Nephron progenitor cell (in vitro differentiated cells): ENCODE data around the gene PVALB.

Experiments used
- DNase-seq: peaks from one replicate; pipeline ENCODE4 v3.0.0; 2021
- H3K27ac Mint-ChIP-seq: 2 replicates; pipeline ENCODE4 v1.8.0; 2021; ENCODE audit warnings: mild to moderate bottlenecking, moderate library complexity, mixed read lengths
- H3K27me3 Mint-ChIP-seq: 2 replicates; pipeline ENCODE4 v1.8.0; 2021; ENCODE audit warnings: mild to moderate bottlenecking, low read depth, mixed read lengths; ENCODE audit not compliant: poor library complexity
- H3K36me3 Mint-ChIP-seq: 2 replicates; pipeline ENCODE4 v1.8.0; 2021; ENCODE audit warnings: low read depth, mixed read lengths
- H3K4me1 Mint-ChIP-seq: 2 replicates; pipeline ENCODE4 v1.8.0; 2021; ENCODE audit warnings: mixed read lengths
- H3K4me3 Mint-ChIP-seq: 2 replicates; pipeline ENCODE4 v1.8.0; 2021; ENCODE audit warnings: mild to moderate bottlenecking, moderate library complexity, mixed read lengths
- H3K9me3 Mint-ChIP-seq: 2 replicates; pipeline ENCODE4 v1.8.0; 2021; ENCODE audit warnings: mild to moderate bottlenecking, moderate library complexity, mixed read lengths
- CTCF ChIP-seq: fragments of 200-600 bp; sonication (generic); IDR thresholded peaks from 2 replicates; pipeline ENCODE4 v1.5.0; 2021; ENCODE audit warnings: antibody characterized with exemption

PVALB gene

GRCh38 chr22:36796552-36797175 lies 20.2 kb downstream of the PVALB start:
- no peak overlapping the region for H3K27ac Mint-ChIP-seq
- TF ChIP-seq CTCF, result no peak
- no peaks in the 10 kb centered on the region for H3K36me3 Mint-ChIP-seq
- H3K27me3 Mint-ChIP-seq, result peaks cover 24% of the 10 kb centered on the region
- H3K4me1 Mint-ChIP-seq, result peaks cover 58% of the 10 kb centered on the region
- no peaks in the 10 kb centered on the region for H3K9me3 Mint-ChIP-seq
- no peak for DNase-seq
- no peak overlapping the region for H3K4me3 Mint-ChIP-seq

- H3K27me3 Mint-ChIP-seq, result peaks cover 20% of the 10 kb centered on the region
- H3K4me3 Mint-ChIP-seq, result no peak overlapping the region
- TF ChIP-seq CTCF, result no peak
- H3K27ac Mint-ChIP-seq, result no peak overlapping the region
- H3K36me3 Mint-ChIP-seq, result no peaks in the 10 kb centered on the region
- H3K9me3 Mint-ChIP-seq, result no peaks in the 10 kb centered on the region
- no peak for DNase-seq
- peaks cover 54% of the 10 kb centered on the region for H3K4me1 Mint-ChIP-seq
These were observed 21.2 kb downstream of the PVALB start for GRCh38 chr22:36795633-36796032.

GRCh38 chr22:36790648-36791047 lies 26.2 kb downstream of the PVALB start:
- H3K27me3 Mint-ChIP-seq, result peaks cover 38% of the 10 kb centered on the region
- no peak overlapping the region for H3K27ac Mint-ChIP-seq
- peaks cover 28% of the 10 kb centered on the region for H3K4me1 Mint-ChIP-seq
- no peak overlapping the region for H3K4me3 Mint-ChIP-seq
- DNase-seq, result no peak
- no peaks in the 10 kb centered on the region for H3K36me3 Mint-ChIP-seq
- no peaks in the 10 kb centered on the region for H3K9me3 Mint-ChIP-seq
- TF ChIP-seq CTCF, result no peak

- no peaks in the 10 kb centered on the region for H3K9me3 Mint-ChIP-seq
- H3K36me3 Mint-ChIP-seq, result no peaks in the 10 kb centered on the region
- H3K4me1 Mint-ChIP-seq, result peaks cover 22% of the 10 kb centered on the region
- DNase-seq, result no peak
- no peak overlapping the region for H3K4me3 Mint-ChIP-seq
- peaks cover 56% of the 10 kb centered on the region for H3K27me3 Mint-ChIP-seq
- no peak for TF ChIP-seq CTCF
- no peak overlapping the region for H3K27ac Mint-ChIP-seq
These were observed 29.4 kb downstream of the PVALB start for GRCh38 chr22:36787204-36787988.

- no peak for DNase-seq
- H3K36me3 Mint-ChIP-seq, result no peaks in the 10 kb centered on the region
- no peak for TF ChIP-seq CTCF
- peaks cover 28% of the 10 kb centered on the region for H3K4me1 Mint-ChIP-seq
- H3K27ac Mint-ChIP-seq, result no peak overlapping the region
- H3K9me3 Mint-ChIP-seq, result peaks cover 6% of the 10 kb centered on the region
- no peak overlapping the region for H3K4me3 Mint-ChIP-seq
- H3K27me3 Mint-ChIP-seq, result peaks cover 58% of the 10 kb centered on the region
These were observed 33.1 kb downstream of the PVALB start for GRCh38 chr22:36783743-36784142.
